HG03457 (cell line): ENCODE measurements around the gene ADARB2.
"Not testable (repeated sequence)": the region's sequence is repeated elsewhere in the genome, so short reads cannot be mapped to it uniquely, and the experiment has no call there.

Source experiments
- ATAC-seq: cut with Tn5 transposase; IDR thresholded peaks from one replicate; pipeline ENCODE4 v1.9.1; 2021; ENCODE audit warnings: moderate number of reproducible peaks; ENCODE audit not compliant: unreplicated experiment

Gene ADARB2

GRCh38 chr10:1169981-1170866 is 567.1 kb downstream of the ADARB2 start:
- no peak for ATAC-seq

DNA sequence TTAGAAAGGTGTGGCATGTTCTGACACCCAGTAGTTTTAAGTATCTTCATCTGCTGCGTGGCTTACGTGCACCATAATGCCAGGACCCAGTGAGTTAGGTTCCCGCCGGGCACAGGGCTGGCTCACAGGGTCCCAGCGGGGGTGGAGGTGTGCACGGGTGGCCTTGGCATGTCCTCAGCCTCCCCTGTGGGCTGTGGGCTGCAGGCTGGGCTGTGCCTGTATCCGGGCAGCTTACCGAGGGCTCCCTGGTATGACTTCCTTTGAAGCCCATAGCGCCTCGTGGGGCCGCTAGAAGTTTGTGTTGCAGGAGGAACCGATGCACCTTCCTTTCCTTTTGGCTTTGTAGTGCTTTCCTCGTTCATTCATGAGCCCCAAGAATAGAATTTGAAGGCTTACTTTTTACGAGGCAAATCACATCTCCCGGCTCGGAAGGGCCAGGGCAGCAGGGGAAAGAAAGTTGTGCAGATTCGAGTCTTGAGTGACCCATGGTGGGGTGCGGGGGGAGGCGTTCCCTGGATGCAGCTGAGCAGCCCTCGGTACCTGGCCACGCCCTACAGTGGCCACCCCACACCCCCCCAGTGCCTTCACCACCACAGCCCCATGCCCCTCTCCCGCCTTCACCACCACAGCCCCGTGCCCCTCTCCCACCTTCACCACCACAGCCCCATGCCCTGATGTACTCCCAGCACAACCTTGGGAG is 568.0 kb downstream of the ADARB2 start:
- no peak for ATAC-seq

- no peak for ATAC-seq
Observed at GRCh38 chr10:1168763-1169162, 568.6 kb downstream of the ADARB2 start.

- no peak for ATAC-seq
Observed at GRCh38 chr10:1166828-1167275, 570.5 kb downstream of the ADARB2 start.

DNA sequence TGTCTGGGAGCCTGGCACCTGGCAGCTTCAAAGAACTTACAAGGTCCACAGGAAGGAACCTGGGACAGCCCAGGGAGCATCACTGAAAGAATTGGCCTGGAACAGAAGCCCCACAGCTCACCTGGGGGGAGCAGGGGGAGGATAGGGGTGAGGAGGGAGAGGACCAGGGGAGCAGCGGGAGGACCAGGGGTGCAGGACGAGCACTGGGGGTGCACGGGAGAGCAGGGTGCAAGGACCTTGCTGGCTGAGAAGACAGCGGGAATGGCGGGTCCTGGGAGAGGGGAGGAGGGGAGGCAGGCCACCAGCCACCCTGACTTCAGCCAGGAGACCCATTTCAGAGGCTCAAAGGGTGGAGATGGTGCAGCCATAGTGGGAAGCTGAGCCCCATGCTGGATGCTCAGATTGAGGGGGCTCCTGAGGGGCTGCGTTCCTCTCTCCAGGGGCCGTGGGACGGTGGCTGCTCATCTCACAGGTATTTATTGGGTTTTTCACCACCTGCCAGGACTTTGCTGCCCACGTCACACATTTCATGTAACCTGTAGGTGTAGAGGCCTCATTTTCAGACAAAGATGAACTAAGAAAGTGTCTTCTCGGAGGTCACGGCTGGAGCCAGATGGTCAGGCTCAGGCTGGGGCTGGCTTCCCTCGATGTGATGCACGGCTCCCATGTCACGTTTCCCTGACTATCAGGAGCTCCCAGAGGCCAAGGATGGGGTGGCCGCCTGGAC is 571.1 kb downstream of the ADARB2 start:
- ATAC-seq = no peak

- ATAC-seq = no peak
Observed at GRCh38 chr10:1163831-1164230, 573.5 kb downstream of the ADARB2 start.

DNA sequence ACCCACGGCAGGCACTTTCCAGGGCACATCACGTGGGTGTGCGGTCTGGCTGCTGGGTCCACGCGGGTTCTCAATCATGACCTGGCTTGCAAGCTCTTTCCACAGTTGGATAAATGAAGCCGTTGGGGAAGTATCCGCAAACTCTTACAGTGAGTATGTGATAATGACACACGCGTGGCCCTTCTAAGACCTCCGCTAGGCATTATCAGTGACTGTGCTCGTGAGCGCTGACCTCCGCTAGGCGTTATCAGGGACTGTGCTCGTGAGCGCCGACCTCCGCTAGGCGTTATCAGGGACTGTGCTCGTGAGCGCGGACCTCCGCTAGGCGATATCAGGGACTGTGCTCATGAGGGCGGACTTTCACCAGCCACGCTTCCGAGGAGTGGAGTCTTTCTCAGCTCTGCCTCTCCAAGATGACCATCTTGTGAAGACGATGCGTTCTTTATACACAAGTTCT is 574.1 kb downstream of the ADARB2 start:
- ATAC-seq = no peak

GRCh38 chr10:1162481-1163203 is 574.7 kb downstream of the ADARB2 start:
- ATAC-seq = no peak

DNA sequence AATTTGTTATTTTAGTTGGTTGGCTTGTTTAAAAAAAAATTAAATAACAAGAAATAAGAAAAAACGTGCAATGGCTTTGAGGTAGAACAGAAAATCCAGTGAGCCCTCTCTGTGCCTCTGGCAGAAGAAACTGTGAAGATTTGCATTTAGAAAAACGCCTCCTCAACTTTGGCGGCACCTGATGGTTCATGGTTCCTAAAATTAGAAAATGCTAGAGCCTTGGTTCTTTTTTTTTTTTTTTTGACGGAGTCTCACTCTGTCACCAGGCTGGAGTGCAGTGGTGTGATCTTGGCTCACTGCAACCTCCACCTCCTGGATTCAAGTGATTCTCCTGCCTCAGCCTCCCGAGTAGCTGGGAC is 576.0 kb downstream of the ADARB2 start:
- ATAC-seq = not testable (repeated sequence)

GRCh38 chr10:1160561-1161314 is 576.6 kb downstream of the ADARB2 start:
- no peak for ATAC-seq

DNA sequence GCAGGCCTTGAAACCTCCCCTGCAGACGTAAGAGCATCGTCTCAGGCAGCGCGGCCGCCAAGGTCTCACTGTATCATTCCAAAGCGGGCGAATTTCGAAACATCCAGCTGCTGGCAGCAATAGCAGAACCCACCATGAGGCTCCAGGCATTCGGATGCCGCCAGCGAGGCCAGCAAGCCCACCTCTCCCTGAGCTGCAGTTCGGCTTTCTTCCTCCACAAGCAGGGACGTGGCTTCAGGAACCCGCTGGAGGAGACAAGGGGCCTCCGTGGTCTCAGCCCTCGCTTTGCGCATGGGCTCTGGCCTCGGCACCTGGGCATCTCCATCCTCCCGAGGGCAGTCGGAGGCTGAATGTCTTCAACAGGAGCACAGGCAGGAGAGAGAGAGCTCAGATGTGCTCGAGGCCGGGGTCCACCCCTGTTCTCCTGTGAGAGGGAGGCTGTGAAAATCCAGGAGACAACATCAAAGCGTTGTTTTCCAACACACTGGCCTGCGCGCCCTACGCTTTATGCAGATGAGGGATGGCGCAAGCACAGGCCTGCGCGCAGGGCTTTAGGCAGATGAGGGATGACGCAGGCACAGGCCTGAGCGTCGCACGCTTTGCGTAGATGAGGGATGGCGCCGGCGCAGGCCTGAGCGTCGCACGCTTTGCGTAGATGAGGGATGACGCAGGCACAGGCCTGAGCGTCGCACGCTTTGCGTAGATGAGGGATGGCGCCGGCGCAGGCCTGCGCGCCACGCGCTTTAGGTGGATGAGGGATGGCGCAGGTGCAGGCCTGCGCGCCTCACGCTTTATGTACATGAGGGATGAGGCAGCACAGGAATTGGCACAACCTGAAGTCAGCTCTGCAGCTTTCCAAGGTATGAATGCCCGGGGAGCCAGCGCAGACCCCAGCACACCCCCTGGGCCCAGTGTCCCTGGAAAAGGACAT is 577.9 kb downstream of the ADARB2 start:
- no peak for ATAC-seq

DNA sequence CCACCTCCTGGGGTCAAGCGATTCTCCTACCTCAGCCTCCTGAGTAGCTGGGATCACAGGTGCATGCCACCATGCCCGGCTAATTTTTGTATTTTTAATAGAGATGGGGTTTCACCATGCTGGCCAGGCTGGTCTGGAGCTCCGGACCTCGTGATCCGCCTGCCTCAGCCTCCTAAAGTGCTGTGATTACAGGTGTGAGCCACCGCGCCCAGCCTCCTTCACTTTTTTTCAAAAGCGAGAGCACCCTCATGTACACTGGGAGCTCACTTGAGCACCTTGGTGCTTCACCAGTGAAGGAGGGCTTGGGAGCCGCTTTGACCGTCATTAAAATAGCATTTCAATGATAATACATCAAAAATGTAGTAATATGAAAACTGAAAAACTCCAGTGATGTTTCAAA is 578.8 kb downstream of the ADARB2 start:
- not testable (repeated sequence) for ATAC-seq

GRCh38 chr10:1158066-1158465 is 579.3 kb downstream of the ADARB2 start:
- no peak for ATAC-seq

- no peak for ATAC-seq
Observed at GRCh38 chr10:1157615-1157933, 579.8 kb downstream of the ADARB2 start.

DNA sequence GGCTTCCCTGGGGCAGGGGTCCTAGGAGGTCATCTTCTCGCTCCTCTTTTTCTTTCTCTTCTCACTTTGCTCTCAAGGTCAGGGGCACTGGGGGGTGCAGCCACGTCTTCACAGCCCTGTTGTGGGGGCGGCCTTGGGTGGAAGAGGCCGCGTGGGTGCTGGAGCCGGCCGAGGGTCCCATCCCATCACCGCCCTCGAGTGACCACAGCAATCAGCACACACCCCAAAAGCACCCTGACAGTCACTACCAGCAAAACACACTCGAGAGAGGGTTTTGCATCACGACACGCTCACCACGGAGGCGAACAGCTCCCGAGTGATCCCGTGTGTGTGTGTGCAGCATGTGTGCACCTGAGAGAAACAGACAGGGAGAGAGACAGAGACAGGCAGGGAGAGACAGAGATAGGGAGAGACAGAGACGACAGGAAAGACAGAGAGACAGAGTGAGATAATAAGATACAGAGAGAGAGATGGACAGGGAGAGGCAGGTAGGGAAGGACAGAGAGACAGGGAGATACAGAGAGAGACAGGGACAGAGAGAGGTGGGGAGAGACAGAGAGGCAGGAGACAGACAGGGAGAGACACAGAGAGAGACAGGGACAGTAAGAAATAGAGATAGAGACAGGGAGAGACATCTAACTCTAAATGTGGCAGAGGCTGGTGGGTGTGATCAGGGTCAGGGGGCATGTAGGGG is 580.3 kb downstream of the ADARB2 start:
- no peak for ATAC-seq

DNA sequence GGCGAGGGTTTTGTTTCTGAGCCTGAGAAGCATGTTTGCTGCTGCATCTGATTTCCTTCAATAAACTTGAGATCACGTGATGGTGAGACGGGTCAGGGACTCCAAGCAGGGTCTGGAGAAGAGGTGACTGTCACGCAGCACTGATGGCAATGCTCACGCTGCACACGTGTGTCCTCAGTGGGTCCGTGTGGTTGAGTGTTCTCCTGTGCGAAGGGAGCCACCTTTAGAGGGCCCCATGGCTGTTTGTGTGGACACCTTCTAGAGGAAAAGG is 580.8 kb downstream of the ADARB2 start:
- ATAC-seq = no peak

- ATAC-seq = no peak
Observed at GRCh38 chr10:1155791-1156615, 581.3 kb downstream of the ADARB2 start.
